ENCODE results near the gene MYO1H. TPM values are rescaled to one million over a fixed set of nuclear protein-coding genes. Genes with fewer than 3 reads are reported as not detected.

The MYO1H gene
- total RNA-seq, 1 experiment from 2014 or later = 0.26 TPM

DNA sequence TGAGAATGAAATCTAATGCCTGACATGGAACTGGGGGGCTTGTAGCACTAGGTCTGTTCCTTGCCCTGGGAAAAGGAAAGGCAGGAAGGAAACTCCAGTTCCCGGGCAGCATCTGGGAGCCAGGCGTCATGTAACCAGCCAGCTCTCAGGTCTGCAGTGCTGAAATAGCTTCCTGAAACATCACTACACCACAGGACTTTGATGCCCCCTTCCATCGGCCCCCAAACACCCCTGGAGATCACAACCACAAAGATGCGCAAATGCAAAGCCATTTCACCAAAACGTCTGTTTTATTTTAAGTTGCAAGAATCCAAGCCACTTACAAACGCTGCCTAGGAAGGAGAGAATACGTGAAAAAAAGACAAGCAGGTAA is 88.5 kb downstream of the MYO1H start:
- H3K14ac ChIP-seq (ENCODE audit: insufficient read depth, low read length) = no peak overlapping the region
- H2BK12ac ChIP-seq (ENCODE audit: insufficient read length, low read depth, low read length) = no peak overlapping the region
- peak overlapping the region; percentile 66 to 80 (median 78); a peak in 5 of 7 replicates for H3K27ac Mint-ChIP-seq
- H2AK5ac ChIP-seq (ENCODE audit: insufficient read length, low read length) = no peak overlapping the region
- H3K27me3 Mint-ChIP-seq (ENCODE audit: low read depth) = no peaks in the 10 kb centered on the region; the same call in 1 of the 2 replicates
- no peaks in the 10 kb centered on the region for H3K36me3 Mint-ChIP-seq (ENCODE audit: insufficient read depth in 1 of 3, low read depth in 3 of 3)
- H3K9ac ChIP-seq (ENCODE audit: extremely low read depth, insufficient read length, low read length) = no peak overlapping the region
- no CpG with 5 or more reads among the region's 7 CpGs for WGBS (ENCODE audit: extremely low coverage, insufficient read length, low lambda C conversion rate)
- no peaks in the 10 kb centered on the region for H4K20me1 ChIP-seq (ENCODE audit: control insufficient read depth, insufficient read depth, insufficient read length)
- H3K27ac ChIP-seq (ENCODE audit: insufficient read length, low read depth, low read length) = no peak overlapping the region
- no peaks in the 10 kb centered on the region for H3K23me2 ChIP-seq (ENCODE audit: insufficient read length, low read depth, low read length, poor library complexity, severe bottlenecking)
- H2BK5ac ChIP-seq (ENCODE audit: insufficient read length, low read length) = no peak overlapping the region
- H2BK20ac ChIP-seq (ENCODE audit: low read depth, low read length, poor library complexity, severe bottlenecking) = no peak overlapping the region
- H3K4ac ChIP-seq (ENCODE audit: low read depth, low read length) = no peak overlapping the region
- peaks cover 7% of the 10 kb centered on the region; the same call in 1 of the 2 replicates for H3K4me1 ChIP-seq (ENCODE audit: insufficient read depth, low read length)
- H4K8ac ChIP-seq (replicated peaks; ENCODE audit: insufficient read length, low read depth, low read length) = no peak overlapping the region
- H3K9me3 ChIP-seq (ENCODE audit: control insufficient read depth, low read depth, low read length) = no peaks in the 10 kb centered on the region
- H4K91ac ChIP-seq (ENCODE audit: insufficient read length, low read depth, low read length) = no peak overlapping the region
- H3K4me1 Mint-ChIP-seq = peaks cover 44 to 53% of the 10 kb centered on the region in 2 experiments
- H3K27me3 ChIP-seq (ENCODE audit: insufficient read depth, low read length) = no peaks in the 10 kb centered on the region
- H3K79me2 ChIP-seq (ENCODE audit: insufficient read depth, low read length) = no peaks in the 10 kb centered on the region
- peak overlapping the region in 1 of 2 experiments; percentile 37; a peak in 1 of 5 replicates for H3K4me3 Mint-ChIP-seq
- DNase-seq = peak; percentile 55
- no peak overlapping the region for H2AFZ ChIP-seq (ENCODE audit: low read length)
- TF ChIP-seq, protein P1, sequence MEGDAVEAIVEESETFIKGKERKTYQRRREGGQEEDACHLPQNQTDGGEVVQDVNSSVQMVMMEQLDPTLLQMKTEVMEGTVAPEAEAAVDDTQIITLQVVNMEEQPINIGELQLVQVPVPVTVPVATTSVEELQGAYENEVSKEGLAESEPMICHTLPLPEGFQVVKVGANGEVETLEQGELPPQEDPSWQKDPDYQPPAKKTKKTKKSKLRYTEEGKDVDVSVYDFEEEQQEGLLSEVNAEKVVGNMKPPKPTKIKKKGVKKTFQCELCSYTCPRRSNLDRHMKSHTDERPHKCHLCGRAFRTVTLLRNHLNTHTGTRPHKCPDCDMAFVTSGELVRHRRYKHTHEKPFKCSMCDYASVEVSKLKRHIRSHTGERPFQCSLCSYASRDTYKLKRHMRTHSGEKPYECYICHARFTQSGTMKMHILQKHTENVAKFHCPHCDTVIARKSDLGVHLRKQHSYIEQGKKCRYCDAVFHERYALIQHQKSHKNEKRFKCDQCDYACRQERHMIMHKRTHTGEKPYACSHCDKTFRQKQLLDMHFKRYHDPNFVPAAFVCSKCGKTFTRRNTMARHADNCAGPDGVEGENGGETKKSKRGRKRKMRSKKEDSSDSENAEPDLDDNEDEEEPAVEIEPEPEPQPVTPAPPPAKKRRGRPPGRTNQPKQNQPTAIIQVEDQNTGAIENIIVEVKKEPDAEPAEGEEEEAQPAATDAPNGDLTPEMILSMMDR (conservative IDR thresholded peaks at IDR 0.05) = no peak
- H3K79me1 ChIP-seq (ENCODE audit: insufficient read depth, low read depth, low read length, poor library complexity, severe bottlenecking) = no peaks in the 10 kb centered on the region
- H3K18ac ChIP-seq (ENCODE audit: insufficient read length, low read depth, low read length) = no peak overlapping the region
- H2BK15ac ChIP-seq (ENCODE audit: low read depth, low read length) = no peak overlapping the region
- no peak overlapping the region for H3K23ac ChIP-seq (ENCODE audit: insufficient read length, low read depth, low read length)
- no peaks in the 10 kb centered on the region; a peak in 1 of 5 replicates for H3K9me3 Mint-ChIP-seq
- H3K56ac ChIP-seq (ENCODE audit: insufficient read length, low read depth, low read length) = no peak overlapping the region
- H3T11ph ChIP-seq (ENCODE audit: low read length) = no peak overlapping the region
- H4K5ac ChIP-seq (ENCODE audit: insufficient read length, low read depth, low read length) = no peak overlapping the region
- no peak overlapping the region for H2BK120ac ChIP-seq (ENCODE audit: low read depth, low read length, poor library complexity, severe bottlenecking)
- H3K4me2 ChIP-seq (ENCODE audit: insufficient read depth, insufficient read length, low read length) = peak overlapping the region; percentile 3

Measured in H9 (cell line).